GM12892 (cell line): ENCODE data around the gene TEX264.

Experiments
- POLR2A ChIP-seq: IDR thresholded peaks from 2 replicates; pipeline ENCODE4 v1.6.1; 2011; ENCODE audit warnings: low read depth, low read length, control low read depth
- POLR2AphosphoS5 ChIP-seq: IDR thresholded peaks from 2 replicates; pipeline ENCODE4 v1.6.1; 2011; ENCODE audit warnings: low read depth, low read length, control low read depth
- TAF1 ChIP-seq: IDR thresholded peaks from 2 replicates; pipeline ENCODE4 v1.6.1; 2011; ENCODE audit warnings: low read depth, mild to moderate bottlenecking, control low read depth, low read length, borderline replicate concordance

GRCh38 chr3:51637941-51638471 is 33.0 kb upstream of the TEX264 start:
- TF ChIP-seq POLR2A: no peak
- TF ChIP-seq POLR2AphosphoS5: no peak
- no peak for TF ChIP-seq TAF1
